GM18873 (cell line): Measurements from ENCODE around the gene CAPN10.

ENCODE experiments used
- ATAC-seq: cut with Tn5 transposase; IDR thresholded peaks from one replicate; pipeline ENCODE4 v1.9.1; 2021; ENCODE audit warnings: mild to moderate bottlenecking, moderate library complexity, moderate number of reproducible peaks; ENCODE audit not compliant: unreplicated experiment, low FRiP score

CAPN10 gene

DNA sequence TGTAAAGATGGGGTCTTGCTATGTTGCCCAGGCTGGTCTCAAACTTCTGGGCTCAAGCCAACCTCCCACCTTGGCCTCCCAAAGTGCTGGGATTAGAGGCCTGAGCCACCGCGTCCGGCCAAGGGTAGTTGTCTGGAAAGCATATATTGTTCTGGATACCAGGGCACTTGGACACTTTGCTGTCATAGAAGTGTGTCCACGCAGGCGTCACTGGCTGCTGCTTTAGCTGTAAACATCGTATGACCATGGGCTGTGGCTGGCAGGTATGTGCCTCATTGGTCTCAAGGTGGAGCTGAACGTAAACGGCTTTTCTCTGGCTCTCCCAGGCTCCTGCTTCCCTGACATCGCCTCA, 35.5 kb downstream of the CAPN10 start:
- no peak for ATAC-seq

DNA sequence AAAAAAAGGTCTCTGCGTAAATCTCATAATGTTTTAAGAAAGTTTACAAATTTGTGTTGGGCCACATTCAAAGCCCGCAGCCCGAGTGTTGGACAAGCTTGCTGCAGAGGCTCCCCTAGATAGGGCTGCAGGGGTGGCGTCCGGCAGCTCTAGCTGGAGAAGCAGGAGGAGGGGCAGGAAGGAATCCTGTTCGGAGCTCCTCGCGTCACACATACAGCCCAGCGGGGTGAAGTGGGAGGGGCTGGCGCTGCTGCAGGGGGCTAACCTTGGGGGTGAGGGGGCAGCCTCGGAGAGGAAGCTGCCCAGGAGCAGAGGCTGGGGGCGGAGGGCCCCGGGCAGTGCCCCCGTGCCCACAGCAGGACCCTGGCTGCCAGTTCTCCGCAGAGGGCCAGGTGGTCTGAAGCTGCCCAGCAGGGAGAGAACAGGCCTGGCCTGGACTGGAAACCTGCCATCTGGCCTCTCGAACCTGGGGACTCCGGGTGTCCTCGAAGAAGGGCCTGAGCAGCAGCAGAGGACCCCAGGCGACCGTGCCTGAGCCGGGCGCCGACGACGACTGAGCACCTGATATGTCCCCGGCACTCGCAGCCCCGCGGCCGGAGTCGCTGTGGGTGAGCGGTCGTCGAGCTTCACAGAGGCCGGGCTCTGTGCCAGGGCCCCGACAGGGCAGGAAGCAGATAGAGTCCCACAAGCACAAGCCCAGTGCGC, 36.1 kb downstream of the CAPN10 start:
- no peak for ATAC-seq

DNA sequence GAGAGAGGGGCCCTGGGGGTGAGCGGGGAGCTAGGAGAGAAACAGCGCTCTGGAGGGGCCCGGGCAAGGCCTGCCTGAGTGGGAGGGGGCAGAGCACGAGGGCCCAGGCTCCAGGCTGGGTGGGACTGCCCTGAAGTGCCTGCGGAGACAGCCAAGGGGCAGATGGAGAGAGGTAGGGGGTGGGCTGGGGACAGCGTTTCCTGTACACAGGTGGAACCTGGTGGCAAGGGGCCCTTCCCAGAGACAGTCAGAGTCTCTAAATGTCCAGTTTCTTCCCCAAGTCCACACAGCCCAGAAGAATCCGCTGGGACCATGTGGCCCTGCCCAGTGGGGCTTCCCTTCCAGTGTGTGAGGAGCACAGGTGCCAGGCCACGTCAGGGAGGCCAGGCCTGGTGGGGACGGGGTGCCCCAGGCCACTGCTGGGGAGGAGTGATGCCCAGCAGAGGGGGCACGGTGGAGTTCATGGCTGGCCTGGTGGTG, 37.0 kb downstream of the CAPN10 start:
- ATAC-seq = no peak

DNA sequence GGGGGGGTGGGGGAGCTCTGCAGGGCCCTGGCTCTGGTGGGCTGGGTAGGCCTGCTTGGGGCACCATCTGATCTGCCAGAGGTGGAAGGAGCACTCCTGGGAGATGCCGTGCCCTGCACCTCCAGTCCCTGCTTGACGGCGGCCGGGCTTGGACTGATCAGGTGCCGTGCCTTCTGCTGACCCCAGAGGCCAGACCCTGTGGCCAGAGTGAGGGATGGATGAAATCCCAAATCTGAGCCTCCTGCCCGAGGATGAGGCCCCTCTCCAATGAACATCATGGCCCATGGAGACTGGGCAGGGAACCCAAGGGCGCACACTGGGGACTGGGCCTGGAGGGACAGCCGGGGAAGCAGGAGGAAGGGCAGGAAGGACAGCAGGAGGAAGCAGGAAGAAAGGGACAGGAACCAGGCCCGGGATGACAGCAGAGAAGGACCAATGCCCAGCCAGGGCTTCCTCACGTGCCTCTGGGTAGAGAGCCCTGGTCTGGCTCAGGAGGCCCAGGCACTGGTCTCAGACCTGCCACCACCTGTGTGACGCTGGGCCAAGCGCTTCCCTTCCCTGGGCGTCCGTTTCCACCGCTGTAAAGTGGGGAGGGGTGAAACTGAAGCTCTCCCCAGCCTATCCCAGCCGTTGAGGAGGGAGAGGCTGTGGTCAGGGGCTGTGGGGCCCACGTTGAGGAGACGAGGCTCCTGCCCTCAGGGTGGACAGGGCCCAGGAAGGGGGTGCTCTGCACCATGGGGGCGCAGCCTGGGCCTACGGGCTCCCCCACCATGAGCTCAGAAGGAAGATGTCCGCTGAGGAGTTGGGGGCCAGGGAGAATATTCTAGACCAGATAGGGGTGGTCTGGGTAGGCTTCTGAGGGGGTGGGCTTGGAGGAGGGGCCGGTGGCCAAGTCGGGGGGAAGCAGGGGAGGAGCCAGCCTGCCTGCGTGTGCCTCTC, 37.7 kb downstream of the CAPN10 start:
- ATAC-seq = no peak

DNA sequence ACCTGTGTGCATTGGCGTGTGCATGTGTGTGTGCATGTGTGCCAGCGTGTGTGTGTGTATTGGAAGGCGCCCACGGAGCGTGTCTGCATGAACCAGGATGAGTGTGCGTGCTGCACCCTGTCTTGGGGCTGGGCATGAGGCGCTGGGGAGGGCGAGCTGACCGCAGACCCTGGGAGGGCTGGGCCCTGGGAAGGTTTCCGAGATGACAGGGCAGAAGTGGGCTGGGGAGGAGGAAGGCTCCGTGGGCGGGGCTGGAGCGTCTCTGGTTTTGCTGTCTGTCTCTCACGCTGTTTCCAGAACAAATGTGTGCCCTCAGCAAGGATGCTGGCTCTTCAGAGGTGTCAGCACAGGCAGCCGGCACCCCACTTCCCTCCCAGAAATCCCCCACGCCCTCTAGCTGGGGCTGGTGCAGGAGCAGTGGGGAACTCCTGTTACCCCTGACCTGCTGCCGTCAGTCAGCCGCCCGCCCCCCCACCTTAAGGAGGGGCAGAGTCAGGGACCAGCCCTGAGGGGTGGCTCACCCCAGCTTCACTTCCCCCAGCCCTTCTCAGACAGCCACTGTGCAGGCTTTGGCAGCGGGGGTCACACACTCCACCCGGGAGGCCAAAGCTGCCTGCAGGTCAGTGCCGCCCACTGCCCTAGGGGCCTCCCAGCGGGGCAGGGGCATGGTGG, 38.6 kb downstream of the CAPN10 start, which contains the start of gene GPR35:
TSS of gene GPR35 (plus strand) at position 531 of the 672 bp plus-strand sequence. CDS start 4,473 bp downstream, outside the sequence.
- ATAC-seq = no peak

DNA sequence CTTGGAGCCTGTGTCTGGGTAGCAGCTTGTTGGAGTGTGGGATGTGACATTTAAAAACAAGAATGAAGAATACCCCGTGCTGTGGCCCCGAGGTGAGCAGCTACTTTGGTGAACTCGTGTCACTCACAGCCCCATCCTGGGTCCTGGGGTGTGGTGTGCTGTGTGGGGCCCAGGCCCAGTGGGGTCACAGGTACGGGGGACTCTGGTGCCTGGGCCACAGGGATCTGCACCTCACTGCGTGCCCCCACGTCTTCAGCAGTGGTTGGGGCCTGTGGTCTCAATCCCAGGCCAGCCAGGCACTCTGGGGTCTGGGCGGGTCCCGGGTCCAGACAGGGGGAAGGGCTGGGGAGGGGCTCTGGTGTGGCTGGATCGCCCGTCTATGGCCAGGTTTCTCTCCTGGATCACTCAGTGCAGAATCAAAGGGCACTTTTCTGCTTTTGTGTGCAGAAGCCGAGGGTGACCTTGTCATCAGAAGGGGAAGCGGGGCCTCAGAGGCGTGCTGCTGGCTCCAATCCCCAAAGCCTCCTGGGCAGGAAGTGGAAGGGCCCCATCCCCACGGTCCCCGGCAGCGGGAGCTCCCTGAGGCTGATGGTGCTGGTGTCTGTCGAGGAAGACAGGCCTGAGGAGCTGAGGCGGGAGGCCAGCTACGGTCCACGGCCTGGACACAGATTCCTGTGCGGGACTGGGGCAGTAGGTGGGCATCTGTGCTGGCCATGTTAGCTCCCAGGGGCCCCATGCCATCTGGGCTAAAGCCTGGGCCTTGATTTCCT, 40.2 kb downstream of the CAPN10 start:
- ATAC-seq = no peak

DNA sequence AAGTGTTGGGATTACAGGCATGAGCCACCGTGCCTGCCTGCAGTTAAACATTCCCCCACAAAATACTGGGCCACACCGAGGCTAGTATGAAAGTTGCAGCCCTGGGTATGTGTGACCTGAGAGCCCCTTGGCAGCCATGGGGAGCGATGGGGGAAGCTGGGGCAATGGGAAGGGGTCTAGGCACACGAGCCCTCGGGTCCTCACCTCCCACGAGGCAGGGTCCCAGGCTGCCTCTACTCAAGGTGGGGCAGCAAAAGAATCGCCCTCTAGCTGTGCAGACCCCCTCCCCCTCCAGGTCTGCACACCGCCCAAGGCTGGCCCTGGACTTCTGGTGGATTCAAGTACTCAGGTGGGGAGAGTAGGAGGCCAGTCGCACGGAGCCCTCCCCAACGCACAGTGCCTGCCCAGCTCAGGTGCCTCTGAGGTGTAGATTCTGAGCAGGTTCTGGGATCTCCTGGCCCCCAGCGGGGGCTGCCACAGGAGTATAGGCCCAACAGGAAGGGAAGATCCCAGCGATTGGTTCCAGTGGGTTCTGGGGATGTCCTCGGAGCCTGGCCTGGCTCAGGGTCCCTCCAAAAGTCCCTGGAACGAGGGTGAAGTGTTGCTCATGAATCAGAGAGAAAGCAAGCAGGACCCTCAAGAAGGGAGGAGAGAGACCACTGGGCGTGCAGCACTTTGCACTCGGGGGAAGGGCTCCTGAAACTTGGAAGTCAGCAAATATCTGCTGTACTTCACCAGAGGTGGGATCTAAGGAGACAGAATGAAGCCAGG, 41.4 kb downstream of the CAPN10 start:
- no peak for ATAC-seq

DNA sequence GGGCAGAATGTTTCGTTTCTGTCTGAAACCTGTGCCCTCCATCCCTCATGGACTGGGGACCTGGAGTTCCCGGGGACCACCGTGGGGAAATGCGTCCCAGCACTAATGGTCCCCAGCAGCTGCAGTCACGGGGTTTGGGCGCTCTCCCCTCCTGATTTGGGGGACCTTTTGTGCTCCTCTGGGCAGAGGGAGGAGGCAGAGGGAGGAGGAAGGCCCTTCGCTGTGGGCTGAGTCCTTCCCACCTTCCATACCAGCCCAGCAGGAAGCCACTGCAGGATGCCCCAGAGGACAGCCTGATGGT, 41.9 kb downstream of the CAPN10 start:
- no peak for ATAC-seq

DNA sequence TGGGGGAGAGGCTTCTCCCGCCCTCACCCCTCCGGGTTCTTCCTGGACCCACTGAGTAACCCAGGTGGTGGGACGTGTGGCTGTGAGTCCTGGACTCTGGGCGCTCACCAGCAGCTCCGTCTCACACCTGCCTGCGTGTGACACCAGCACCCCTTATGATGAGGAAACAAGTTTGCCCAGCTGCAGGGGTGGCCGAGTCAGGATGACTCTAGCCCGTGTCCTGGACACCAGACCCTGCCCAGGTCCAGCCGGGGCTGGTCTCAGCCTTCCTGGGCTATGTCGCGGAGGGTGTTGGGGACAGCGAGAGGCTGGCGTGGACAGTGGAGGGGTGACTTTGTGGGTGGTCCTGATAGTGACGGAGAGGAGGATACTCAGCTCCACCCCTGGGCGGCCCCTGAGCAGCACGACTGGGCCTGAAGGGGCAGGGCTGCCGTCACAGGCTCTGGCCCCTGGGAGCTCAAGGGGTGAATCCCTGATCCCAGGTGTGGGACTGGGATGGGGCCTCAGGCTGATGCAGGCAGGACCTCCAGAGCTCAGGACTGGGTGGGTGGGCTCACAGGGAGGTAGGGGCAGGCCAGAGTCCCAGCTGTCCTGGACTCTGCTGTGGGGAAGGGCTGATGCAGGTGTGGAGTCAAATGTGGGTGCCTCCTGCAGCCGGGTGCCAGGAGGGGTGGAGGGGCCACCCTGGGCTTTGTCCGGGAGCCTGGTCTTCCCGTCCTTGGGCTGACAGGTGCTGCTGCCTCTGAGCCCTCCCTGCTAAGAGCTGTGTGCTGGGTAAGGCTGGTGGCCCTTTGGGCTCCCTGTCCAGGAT, 42.5 kb downstream of the CAPN10 start:
- ATAC-seq = no peak

DNA sequence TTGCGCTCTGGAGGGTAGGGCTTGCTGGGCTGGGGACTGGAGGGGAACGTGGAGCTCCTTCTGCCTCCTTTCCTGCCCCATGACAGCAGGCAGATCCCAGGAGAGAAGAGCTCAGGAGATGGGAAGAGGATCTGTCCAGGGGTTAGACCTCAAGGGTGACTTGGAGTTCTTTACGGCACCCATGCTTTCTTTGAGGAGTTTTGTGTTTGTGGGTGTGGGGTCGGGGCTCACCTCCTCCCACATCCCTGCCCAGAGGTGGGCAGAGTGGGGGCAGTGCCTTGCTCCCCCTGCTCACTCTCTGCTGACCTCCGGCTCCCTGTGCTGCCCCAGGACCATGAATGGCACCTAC, 43.1 kb downstream of the CAPN10 start:
- no peak for ATAC-seq

DNA sequence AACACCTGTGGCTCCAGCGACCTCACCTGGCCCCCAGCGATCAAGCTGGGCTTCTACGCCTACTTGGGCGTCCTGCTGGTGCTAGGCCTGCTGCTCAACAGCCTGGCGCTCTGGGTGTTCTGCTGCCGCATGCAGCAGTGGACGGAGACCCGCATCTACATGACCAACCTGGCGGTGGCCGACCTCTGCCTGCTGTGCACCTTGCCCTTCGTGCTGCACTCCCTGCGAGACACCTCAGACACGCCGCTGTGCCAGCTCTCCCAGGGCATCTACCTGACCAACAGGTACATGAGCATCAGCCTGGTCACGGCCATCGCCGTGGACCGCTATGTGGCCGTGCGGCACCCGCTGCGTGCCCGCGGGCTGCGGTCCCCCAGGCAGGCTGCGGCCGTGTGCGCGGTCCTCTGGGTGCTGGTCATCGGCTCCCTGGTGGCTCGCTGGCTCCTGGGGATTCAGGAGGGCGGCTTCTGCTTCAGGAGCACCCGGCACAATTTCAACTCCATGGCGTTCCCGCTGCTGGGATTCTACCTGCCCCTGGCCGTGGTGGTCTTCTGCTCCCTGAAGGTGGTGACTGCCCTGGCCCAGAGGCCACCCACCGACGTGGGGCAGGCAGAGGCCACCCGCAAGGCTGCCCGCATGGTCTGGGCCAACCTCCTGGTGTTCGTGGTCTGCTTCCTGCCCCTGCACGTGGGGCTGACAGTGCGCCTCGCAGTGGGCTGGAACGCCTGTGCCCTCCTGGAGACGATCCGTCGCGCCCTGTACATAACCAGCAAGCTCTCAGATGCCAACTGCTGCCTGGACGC, 43.6 kb downstream of the CAPN10 start:
- ATAC-seq = no peak

DNA sequence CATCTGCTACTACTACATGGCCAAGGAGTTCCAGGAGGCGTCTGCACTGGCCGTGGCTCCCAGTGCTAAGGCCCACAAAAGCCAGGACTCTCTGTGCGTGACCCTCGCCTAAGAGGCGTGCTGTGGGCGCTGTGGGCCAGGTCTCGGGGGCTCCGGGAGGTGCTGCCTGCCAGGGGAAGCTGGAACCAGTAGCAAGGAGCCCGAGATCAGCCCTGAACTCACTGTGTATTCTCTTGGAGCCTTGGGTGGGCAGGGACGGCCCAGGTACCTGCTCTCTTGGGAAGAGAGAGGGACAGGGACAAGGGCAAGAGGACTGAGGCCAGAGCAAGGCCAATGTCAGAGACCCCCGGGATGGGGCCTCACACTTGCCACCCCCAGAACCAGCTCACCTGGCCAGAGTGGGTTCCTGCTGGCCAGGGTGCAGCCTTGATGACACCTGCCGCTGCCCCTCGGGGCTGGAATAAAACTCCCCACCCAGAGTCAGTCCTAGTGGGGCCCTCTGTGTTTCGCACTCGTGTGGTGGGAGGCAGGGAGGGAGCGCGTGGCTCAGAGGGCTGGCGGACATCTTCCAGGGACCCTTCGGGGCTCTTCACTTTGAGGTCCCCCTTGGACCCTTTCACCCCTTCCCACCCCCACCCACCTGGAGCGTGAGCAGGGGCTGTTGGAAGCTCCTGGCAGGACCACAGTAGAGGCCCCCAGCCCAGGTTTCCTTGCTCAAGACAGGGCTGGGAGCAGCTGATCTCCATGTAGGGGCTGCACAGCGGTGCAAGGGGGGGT, 44.4 kb downstream of the CAPN10 start:
- no peak for ATAC-seq

DNA sequence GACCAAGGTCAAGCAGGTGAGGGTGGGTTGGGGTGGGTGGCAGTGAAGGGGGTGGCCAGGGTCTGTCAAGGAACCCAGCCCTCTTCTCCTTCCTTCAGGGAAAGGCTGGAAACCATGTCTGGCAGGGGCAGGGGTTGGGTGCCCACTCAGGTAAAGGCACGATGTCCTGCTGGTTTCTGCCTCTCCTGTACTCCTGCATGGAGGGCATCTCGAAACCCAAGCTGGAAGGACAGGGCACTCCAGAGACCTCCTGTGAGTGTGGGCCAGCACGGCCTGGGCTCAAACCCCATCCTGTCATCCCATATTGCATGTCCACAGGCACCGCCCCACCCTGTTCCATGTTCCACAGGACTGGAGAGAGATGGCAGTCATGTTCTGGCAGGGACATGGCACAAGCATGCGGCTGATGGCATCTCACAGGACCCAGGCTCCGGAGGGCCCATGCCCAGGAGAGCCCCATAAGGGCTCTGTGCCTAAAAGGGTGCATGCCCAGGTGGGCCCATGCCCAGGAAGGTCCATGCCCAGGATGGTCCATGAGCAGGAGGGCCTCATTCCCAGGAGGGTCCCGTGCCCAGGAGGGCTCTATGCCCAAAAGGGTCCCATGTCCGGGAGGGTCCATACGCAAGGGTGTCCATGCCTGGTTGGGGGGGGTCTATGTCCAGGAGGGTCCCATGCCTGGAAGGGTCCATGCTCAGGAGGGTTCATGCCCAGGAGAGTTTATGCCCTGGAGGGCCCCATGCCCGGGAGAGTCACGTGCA, 45.2 kb downstream of the CAPN10 start:
- ATAC-seq = no peak

DNA sequence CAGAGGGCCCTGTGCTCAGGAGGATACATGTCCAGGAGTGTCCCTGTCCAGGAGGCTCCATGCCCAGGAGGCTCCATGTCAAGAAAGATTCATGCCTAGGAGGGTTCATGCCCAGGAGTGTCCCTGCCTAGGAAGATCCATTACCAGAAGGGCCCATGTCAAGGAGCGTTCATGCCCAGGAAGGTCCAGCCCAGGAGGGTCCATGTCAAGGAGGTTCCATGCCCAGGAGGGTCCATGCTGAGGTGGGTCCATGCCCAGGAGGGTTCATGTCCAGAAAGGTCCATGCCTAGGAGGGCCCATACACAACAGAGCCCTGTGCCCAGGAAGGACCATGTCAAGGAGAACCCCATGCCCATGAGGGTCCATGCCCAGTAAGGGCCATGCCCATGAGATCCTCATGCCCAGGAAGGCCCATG, 45.8 kb downstream of the CAPN10 start:
- ATAC-seq = no peak

DNA sequence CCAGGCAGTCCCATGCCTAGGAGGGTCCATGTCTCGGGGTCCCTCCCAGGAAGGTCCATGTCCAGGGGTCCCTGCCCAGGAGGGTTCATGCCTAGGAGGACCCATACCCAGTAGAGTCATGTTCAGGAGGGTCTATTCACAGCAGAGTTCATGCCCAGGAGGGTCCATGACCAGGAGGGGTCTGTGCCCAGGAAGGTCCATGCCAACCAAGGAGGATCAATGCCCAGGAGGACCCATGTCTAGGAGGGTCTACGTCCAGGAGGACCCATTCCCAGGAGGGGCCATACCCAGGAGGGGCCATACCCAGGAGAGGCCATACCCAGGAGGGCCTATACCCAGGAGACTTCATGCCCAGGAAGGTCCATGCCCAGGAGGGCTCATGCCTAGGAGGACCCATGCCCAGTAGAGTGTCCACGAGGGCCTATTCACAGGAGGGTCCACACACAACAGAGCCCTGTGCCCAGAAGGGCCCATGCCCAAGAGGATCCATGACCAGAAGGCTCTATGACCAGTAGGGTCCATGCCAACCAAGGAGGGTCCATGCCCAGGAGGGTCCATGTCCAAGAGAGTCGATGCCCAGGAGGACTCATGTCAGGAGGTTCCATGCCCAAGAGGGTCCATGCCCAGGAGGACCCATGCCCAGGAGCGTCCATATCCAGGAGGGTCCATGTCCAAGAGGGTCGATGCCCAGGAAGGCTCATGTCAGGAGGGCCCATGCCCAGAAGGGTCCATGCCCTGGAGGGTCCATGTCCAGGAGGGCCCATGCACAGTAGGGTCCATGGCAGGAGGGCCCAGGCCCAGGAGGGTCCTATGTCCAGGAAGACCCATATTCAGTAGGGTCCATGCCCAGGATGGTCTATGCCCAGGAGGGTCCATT, 48.8 kb downstream of the CAPN10 start:
- no peak for ATAC-seq
